GM20000 (cell line): ENCODE measurements around the gene MYO16.

Experiments
- DNase-seq: peaks from one replicate; pipeline ENCODE4 v3.0.0; 2012; ENCODE audit warnings: low spot score
- TF ChIP-seq, protein P1 (sequence below): IDR thresholded peaks from 2 replicates; pipeline ENCODE4 v1.5.1; 2012; ENCODE audit warnings: mild to moderate bottlenecking, control low read depth; ENCODE audit errors: extremely low read depth, missing control alignments

The MYO16 gene

GRCh38 chr13:108925070-108925469 is 295.7 kb downstream of the MYO16 start:
- TF ChIP-seq, protein P1, sequence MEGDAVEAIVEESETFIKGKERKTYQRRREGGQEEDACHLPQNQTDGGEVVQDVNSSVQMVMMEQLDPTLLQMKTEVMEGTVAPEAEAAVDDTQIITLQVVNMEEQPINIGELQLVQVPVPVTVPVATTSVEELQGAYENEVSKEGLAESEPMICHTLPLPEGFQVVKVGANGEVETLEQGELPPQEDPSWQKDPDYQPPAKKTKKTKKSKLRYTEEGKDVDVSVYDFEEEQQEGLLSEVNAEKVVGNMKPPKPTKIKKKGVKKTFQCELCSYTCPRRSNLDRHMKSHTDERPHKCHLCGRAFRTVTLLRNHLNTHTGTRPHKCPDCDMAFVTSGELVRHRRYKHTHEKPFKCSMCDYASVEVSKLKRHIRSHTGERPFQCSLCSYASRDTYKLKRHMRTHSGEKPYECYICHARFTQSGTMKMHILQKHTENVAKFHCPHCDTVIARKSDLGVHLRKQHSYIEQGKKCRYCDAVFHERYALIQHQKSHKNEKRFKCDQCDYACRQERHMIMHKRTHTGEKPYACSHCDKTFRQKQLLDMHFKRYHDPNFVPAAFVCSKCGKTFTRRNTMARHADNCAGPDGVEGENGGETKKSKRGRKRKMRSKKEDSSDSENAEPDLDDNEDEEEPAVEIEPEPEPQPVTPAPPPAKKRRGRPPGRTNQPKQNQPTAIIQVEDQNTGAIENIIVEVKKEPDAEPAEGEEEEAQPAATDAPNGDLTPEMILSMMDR, result no peak
- DNase-seq, result no peak

- TF ChIP-seq, protein P1, result no peak
These were observed 297.5 kb downstream of the MYO16 start for GRCh38 chr13:108926862-108927261.

DNA sequence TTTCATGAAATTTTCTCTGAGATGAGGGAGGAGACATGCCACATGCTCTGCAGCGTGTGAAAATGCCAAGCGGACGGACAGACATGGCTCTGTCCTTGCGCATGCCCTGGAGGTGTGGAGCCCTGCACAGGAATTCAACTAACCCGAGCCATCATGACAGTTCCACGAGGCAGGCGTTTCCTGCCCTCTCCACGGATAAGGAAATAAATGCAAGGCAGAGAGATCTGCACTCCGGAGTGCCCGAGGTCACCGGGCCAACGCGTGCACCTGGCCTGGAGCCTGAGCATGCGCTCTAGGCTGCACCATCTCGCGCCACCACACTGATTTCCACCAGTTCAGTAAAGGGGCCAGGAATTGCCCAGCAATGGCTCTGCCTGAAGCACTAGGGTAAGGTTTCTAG is 298.2 kb downstream of the MYO16 start:
- TF ChIP-seq, protein P1, result no peak
- DNase-seq, result no peak

More at GRCh38 chr13:108926862-108927261, 297.5 kb downstream of the MYO16 start:
- no peak for DNase-seq

GRCh38 chr13:108929532-108930206 is 300.3 kb downstream of the MYO16 start:
- no peak for DNase-seq

DNA sequence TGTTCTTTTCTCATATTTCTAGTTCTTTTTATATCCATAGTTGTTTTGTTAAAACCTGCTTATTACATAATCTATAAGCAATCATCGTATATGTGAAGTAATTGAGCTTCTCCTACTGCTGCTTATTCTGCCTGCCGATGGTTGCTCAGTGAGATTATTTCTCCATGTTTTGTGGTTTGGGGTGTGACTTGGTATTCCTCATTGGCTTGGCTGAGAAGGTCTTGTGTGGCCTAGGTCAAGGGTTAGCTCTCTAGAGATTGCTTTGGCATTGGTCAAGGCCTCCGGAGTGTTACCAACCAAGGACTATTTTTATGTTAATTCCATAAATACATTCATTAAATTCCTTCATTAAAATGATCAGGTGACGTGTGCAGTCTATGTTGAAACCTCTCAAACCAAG is 302.8 kb downstream of the MYO16 start:
- no peak for DNase-seq
- TF ChIP-seq, protein P1, result no peak

More at GRCh38 chr13:108929532-108930206, 300.3 kb downstream of the MYO16 start:
- TF ChIP-seq, protein P1, result no peak

- TF ChIP-seq, protein P1, result no peak
- no peak for DNase-seq
These were observed 303.6 kb downstream of the MYO16 start for GRCh38 chr13:108933061-108933460.

GRCh38 chr13:108938155-108938554 is 308.7 kb downstream of the MYO16 start:
- TF ChIP-seq, protein P1, result no peak
- no peak for DNase-seq
